Activated T-helper 1 cell treated with anti-CD3 and anti-CD28 coated beads, Interleukin-12 subunit alpha, Interleukin-12 subunit beta, Interleukin-2, Interleukin-4 antibody, amounts not matched to agents 30 ng/mL and 10 ng/mL and 1 ng/mL, durations not matched to agents 14 hours and 24 hours and 36 hours (primary cell): ENCODE data around the gene PET100. TPM values are rescaled to one million over a fixed set of nuclear protein-coding genes. Genes with fewer than 3 reads are reported as not detected.

Source experiments
- DNase-seq: peaks from one replicate; pipeline ENCODE4 v3.0.0; 2021; ENCODE audit warnings: low spot score
- H3K27ac Mint-ChIP-seq: one replicate; pipeline ENCODE4 v1.8.0; 2021; ENCODE audit warnings: mild to moderate bottlenecking, mixed read lengths
- H3K27me3 Mint-ChIP-seq: one replicate; pipeline ENCODE4 v1.8.0; 2022; ENCODE audit warnings: mild to moderate bottlenecking, moderate library complexity, mixed read lengths; ENCODE audit not compliant: insufficient read depth
- H3K36me3 Mint-ChIP-seq: one replicate; pipeline ENCODE4 v1.8.0; 2021; ENCODE audit warnings: low read depth, mixed read lengths
- H3K4me1 Mint-ChIP-seq: one replicate; pipeline ENCODE4 v1.8.0; 2021; ENCODE audit warnings: low read depth, mixed read lengths
- H3K4me3 Mint-ChIP-seq: one replicate; pipeline ENCODE4 v1.8.0; 2021; ENCODE audit warnings: mild to moderate bottlenecking, moderate library complexity, mixed read lengths
- H3K9me3 Mint-ChIP-seq: one replicate; pipeline ENCODE4 v1.8.0; 2021; ENCODE audit warnings: mixed read lengths
- intact Hi-C: fragments of 100-400 bp; cut with micrococcal nuclease; formaldehyde crosslinking; loops from one replicate; pipeline ENCODE4 v1.15.1; 2024
- total RNA-seq: library from RNA; stranded (reverse); gene quantifications from 2 replicates; pipeline ENCODE4 v1.2.3, GENCODE V29; 2022

The PET100 gene
- total RNA-seq, 1 donor from 2014 or later, result 93.4 TPM

- Mint-ChIP-seq H3K36me3 (no peaks in the 10 kb centered on the region), H3K9me3 (no peaks in the 10 kb centered on the region), H3K27ac (no peak overlapping the region), H3K27me3 (peaks cover 10% of the 10 kb centered on the region), H3K4me3 (no peak overlapping the region), H3K4me1 (no peaks in the 10 kb centered on the region)
- intact Hi-C loops, result loop anchor here (2.0 kb wide), 1 partner anchor 31 kb away; the partner anchor contains the start of gene STXBP2
- DNase-seq, result no peak
Observed at GRCh38 chr19:7605490-7606222, 23.9 kb upstream of the PET100 start.

- no peak for DNase-seq
- intact Hi-C loops, result no loop called here
- Mint-ChIP-seq H3K27me3 (peaks cover 10% of the 10 kb centered on the region), H3K27ac (no peak overlapping the region), H3K9me3 (no peaks in the 10 kb centered on the region), H3K4me3 (no peak overlapping the region), H3K4me1 (no peaks in the 10 kb centered on the region), H3K36me3 (no peaks in the 10 kb centered on the region)
Observed at GRCh38 chr19:7606289-7606688, 23.3 kb upstream of the PET100 start.

GRCh38 chr19:7607212-7607873 lies 22.2 kb upstream of the PET100 start:
- Mint-ChIP-seq H3K27me3 (peaks cover 6% of the 10 kb centered on the region), H3K9me3 (no peaks in the 10 kb centered on the region), H3K36me3 (no peaks in the 10 kb centered on the region), H3K27ac (no peak overlapping the region), H3K4me3 (no peak overlapping the region), H3K4me1 (no peaks in the 10 kb centered on the region)
- intact Hi-C loops, result no loop called here
- no peak for DNase-seq

GRCh38 chr19:7607874-7608560 lies 21.6 kb upstream of the PET100 start:
- Mint-ChIP-seq H3K9me3 (no peaks in the 10 kb centered on the region), H3K4me3 (no peak overlapping the region), H3K36me3 (no peaks in the 10 kb centered on the region), H3K27me3 (no peaks in the 10 kb centered on the region), H3K27ac (no peak overlapping the region), H3K4me1 (no peaks in the 10 kb centered on the region)
- no peak for DNase-seq
- intact Hi-C loops, result no loop called here

- Mint-ChIP-seq H3K27me3 (no peaks in the 10 kb centered on the region), H3K36me3 (no peaks in the 10 kb centered on the region), H3K9me3 (no peaks in the 10 kb centered on the region), H3K4me1 (no peaks in the 10 kb centered on the region), H3K4me3 (no peak overlapping the region), H3K27ac (no peak overlapping the region)
- intact Hi-C loops, result no loop called here
- no peak for DNase-seq
Observed at GRCh38 chr19:7610491-7611240, 18.9 kb upstream of the PET100 start.

GRCh38 chr19:7611541-7612279 lies 17.9 kb upstream of the PET100 start:
- Mint-ChIP-seq H3K9me3 (no peaks in the 10 kb centered on the region), H3K27me3 (no peaks in the 10 kb centered on the region), H3K4me1 (no peaks in the 10 kb centered on the region), H3K4me3 (no peak overlapping the region), H3K27ac (no peak overlapping the region), H3K36me3 (no peaks in the 10 kb centered on the region)
- intact Hi-C loops, result no loop called here
- no peak for DNase-seq

GRCh38 chr19:7612282-7613274 lies 17.0 kb upstream of the PET100 start:
- no peaks in the 10 kb centered on the region for H3K9me3 Mint-ChIP-seq
- H3K4me1 Mint-ChIP-seq, result no peaks in the 10 kb centered on the region
- H3K27me3 Mint-ChIP-seq, result no peaks in the 10 kb centered on the region
- no peaks in the 10 kb centered on the region for H3K36me3 Mint-ChIP-seq
- intact Hi-C loops, result no loop called here
- no peak overlapping the region for H3K27ac Mint-ChIP-seq
- DNase-seq, result no peak
- H3K4me3 Mint-ChIP-seq, result no peak overlapping the region

- intact Hi-C loops, result no loop called here
- Mint-ChIP-seq H3K27ac (no peak overlapping the region), H3K4me1 (no peaks in the 10 kb centered on the region), H3K36me3 (peaks cover 6% of the 10 kb centered on the region), H3K9me3 (no peaks in the 10 kb centered on the region), H3K4me3 (no peak overlapping the region), H3K27me3 (no peaks in the 10 kb centered on the region)
- DNase-seq, result no peak
Observed at GRCh38 chr19:7614859-7615741, 14.5 kb upstream of the PET100 start.

GRCh38 chr19:7617172-7617571 lies 12.4 kb upstream of the PET100 start:
- peaks cover 12% of the 10 kb centered on the region for H3K36me3 Mint-ChIP-seq
- H3K27me3 Mint-ChIP-seq, result no peaks in the 10 kb centered on the region
- DNase-seq, result no peak
- intact Hi-C loops, result no loop called here
- no peak overlapping the region for H3K4me3 Mint-ChIP-seq
- H3K27ac Mint-ChIP-seq, result no peak overlapping the region
- H3K9me3 Mint-ChIP-seq, result no peaks in the 10 kb centered on the region
- H3K4me1 Mint-ChIP-seq, result no peaks in the 10 kb centered on the region

- intact Hi-C loops, result no loop called here
- H3K4me3 Mint-ChIP-seq, result no peak overlapping the region
- H3K9me3 Mint-ChIP-seq, result no peaks in the 10 kb centered on the region
- H3K36me3 Mint-ChIP-seq, result peaks cover 13% of the 10 kb centered on the region
- DNase-seq, result no peak
- H3K27ac Mint-ChIP-seq, result no peak overlapping the region
- no peaks in the 10 kb centered on the region for H3K27me3 Mint-ChIP-seq
- H3K4me1 Mint-ChIP-seq, result no peaks in the 10 kb centered on the region
Observed at GRCh38 chr19:7617735-7618134, 11.9 kb upstream of the PET100 start.

GRCh38 chr19:7618348-7618747 lies 11.2 kb upstream of the PET100 start:
- Mint-ChIP-seq H3K9me3 (no peaks in the 10 kb centered on the region), H3K4me1 (no peaks in the 10 kb centered on the region), H3K27me3 (no peaks in the 10 kb centered on the region), H3K4me3 (no peak overlapping the region), H3K36me3 (peaks cover 18% of the 10 kb centered on the region), H3K27ac (no peak overlapping the region)
- intact Hi-C loops, result no loop called here
- no peak for DNase-seq
